LoVo (cell line): ENCODE results near the gene ZNF446.
A peak's percentile ranks its signal among the peaks of the same experiment; 100 is the strongest.
"Not testable (repeated sequence)": the region's sequence is repeated elsewhere in the genome, so short reads cannot be mapped to it uniquely, and the experiment has no call there.

Experiments
- DNase-seq: peaks from one replicate; pipeline ENCODE4 v3.0.0-alpha.2; 2016; ENCODE audit warnings: low spot score

Gene ZNF446

GRCh38 chr19:58500242-58500641, 24.1 kb downstream of the ZNF446 start:
- no peak for DNase-seq

GRCh38 chr19:58507602-58508223, 31.6 kb downstream of the ZNF446 start:
- not testable (repeated sequence) for DNase-seq

- DNase-seq, result no peak
Measured at GRCh38 chr19:58509731-58510083, 33.6 kb downstream of the ZNF446 start.

GRCh38 chr19:58510084-58510862, 34.1 kb downstream of the ZNF446 start:
- DNase-seq, result no peak

GRCh38 chr19:58511353-58512208, 35.4 kb downstream of the ZNF446 start, which contains the start of gene SLC27A5:
Gene SLC27A5 (minus strand): TSS chr19:58511992. CDS start chr19:58511955, 37 bp downstream.
- no peak for DNase-seq

GRCh38 chr19:58513213-58513693, 37.1 kb downstream of the ZNF446 start:
- DNase-seq, result no peak

- DNase-seq, result peak; percentile 90
Measured at GRCh38 chr19:58513694-58514563, 37.8 kb downstream of the ZNF446 start.

- DNase-seq, result no peak
Measured at GRCh38 chr19:58514564-58515022, 38.4 kb downstream of the ZNF446 start.

GRCh38 chr19:58515259-58515658, 39.1 kb downstream of the ZNF446 start:
- DNase-seq, result no peak

GRCh38 chr19:58516246-58516836, 40.2 kb downstream of the ZNF446 start:
- no peak for DNase-seq

GRCh38 chr19:58516964-58517833, 41.0 kb downstream of the ZNF446 start:
- no peak for DNase-seq

GRCh38 chr19:58518256-58519086, 42.3 kb downstream of the ZNF446 start:
- DNase-seq, result no peak

- peak; percentile 65 for DNase-seq
Measured at GRCh38 chr19:58519087-58519354, 42.9 kb downstream of the ZNF446 start.

- DNase-seq, result peak; percentile 95
Measured at GRCh38 chr19:58519355-58520256, 43.5 kb downstream of the ZNF446 start, which contains the start of gene ZBTB45. Gene ZBTB45 (minus strand): TSS chr19:58519810. CDS start chr19:58517673, 2,137 bp downstream.

- DNase-seq, result no peak
Measured at GRCh38 chr19:58520257-58520599, 44.1 kb downstream of the ZNF446 start.

GRCh38 chr19:58521651-58522050, 45.5 kb downstream of the ZNF446 start:
- DNase-seq, result no peak

- DNase-seq, result no peak
Measured at GRCh38 chr19:58522709-58523108, 46.6 kb downstream of the ZNF446 start.

- DNase-seq, result no peak
Measured at GRCh38 chr19:58529405-58529804, 53.3 kb downstream of the ZNF446 start.
